Ecto neural progenitor cell (in vitro differentiated cells): ENCODE results near the gene TARS3.

Experiments used
- DNase-seq: peaks from one replicate; pipeline ENCODE4 v3.0.0-alpha.2; 2018; ENCODE audit warnings: low spot score

TARS3 gene

GRCh38 chr15:101698314-101698713 is 26.0 kb downstream of the TARS3 start:
- no peak for DNase-seq

GRCh38 chr15:101697488-101697887 is 26.8 kb downstream of the TARS3 start:
- no peak for DNase-seq

GRCh38 chr15:101696829-101697228 is 27.4 kb downstream of the TARS3 start:
- DNase-seq, result no peak

- no peak for DNase-seq
Measured at GRCh38 chr15:101694261-101694660, 30.0 kb downstream of the TARS3 start.

GRCh38 chr15:101692801-101693598 is 31.3 kb downstream of the TARS3 start:
- no peak for DNase-seq

GRCh38 chr15:101689901-101690300 is 34.4 kb downstream of the TARS3 start:
- no peak for DNase-seq

GRCh38 chr15:101686718-101687117 is 37.6 kb downstream of the TARS3 start:
- no peak for DNase-seq

GRCh38 chr15:101684877-101685276 is 39.4 kb downstream of the TARS3 start:
- no peak for DNase-seq

GRCh38 chr15:101684384-101684783 is 39.9 kb downstream of the TARS3 start:
- DNase-seq, result no peak

- DNase-seq, result no peak
Measured at GRCh38 chr15:101679806-101680205, 44.5 kb downstream of the TARS3 start.

GRCh38 chr15:101676921-101677329 is 47.3 kb downstream of the TARS3 start:
- no peak for DNase-seq

GRCh38 chr15:101675796-101676582 is 48.3 kb downstream of the TARS3 start:
- no peak for DNase-seq

GRCh38 chr15:101675015-101675414 is 49.3 kb downstream of the TARS3 start:
- DNase-seq, result no peak

- DNase-seq, result no peak
Measured at GRCh38 chr15:101672298-101672697, 52.0 kb downstream of the TARS3 start.

- no peak for DNase-seq
Measured at GRCh38 chr15:101669744-101670143, 54.5 kb downstream of the TARS3 start.

- no peak for DNase-seq
Measured at GRCh38 chr15:101667881-101668280, 56.4 kb downstream of the TARS3 start.

GRCh38 chr15:101664303-101664913 is 59.9 kb downstream of the TARS3 start:
- no peak for DNase-seq

GRCh38 chr15:101662203-101662602 is 62.1 kb downstream of the TARS3 start:
- DNase-seq, result no peak

GRCh38 chr15:101660005-101660404 is 64.3 kb downstream of the TARS3 start:
- DNase-seq, result no peak

- DNase-seq, result no peak
Measured at GRCh38 chr15:101657968-101658784, 66.1 kb downstream of the TARS3 start.

GRCh38 chr15:101657171-101657570 is 67.1 kb downstream of the TARS3 start:
- DNase-seq, result no peak
